Activated CD8-positive, alpha-beta T cell treated with anti-CD3 and anti-CD28 coated beads, Interleukin-2, amount 10 ng/mL, durations not matched to agents 7 days and 5 days (primary cell): ENCODE data around the gene CUTC. TPM values are rescaled to one million over a fixed set of nuclear protein-coding genes. Genes with fewer than 3 reads are reported as not detected.

Experiments
- total RNA-seq, 2 experiments: library from RNA; stranded (reverse); gene quantifications; one replicate each; pipeline ENCODE4 v1.2.3, GENCODE V29; 2021

CUTC gene
- total RNA-seq, 2 experiments from 2014 or later = 24.0 to 25.8 TPM

Other genes with a start within 250 kb of the CUTC start
- not detected for gene NKX2-3, start 199.3 kb upstream of the CUTC start, total RNA-seq
- gene SLC25A28, start 111.8 kb upstream of the CUTC start, total RNA-seq = 10 to 100 TPM; 50.7 to 55.0 TPM
- 1 to 10 TPM; 5.8 to 6.0 TPM for gene ENTPD7, start 72.7 kb upstream of the CUTC start, total RNA-seq
- gene COX15, start 107 bp upstream of the CUTC start, total RNA-seq = 10 to 100 TPM; 36.1 to 39.3 TPM
- gene ABCC2, start 50.4 kb downstream of the CUTC start, total RNA-seq = under 1 TPM; 0.76 to 0.97 TPM